IPS DF 19.7 (cell line): ENCODE measurements around the gene GRK5.
"Not testable (repeated sequence)": the region's sequence is repeated elsewhere in the genome, so short reads cannot be mapped to it uniquely, and the experiment has no call there.

Experiments used
- DNase-seq: peaks from one replicate; pipeline ENCODE4 v3.0.0-alpha.2; 2013; ENCODE audit warnings: low read depth, low spot score

Gene GRK5

DNA sequence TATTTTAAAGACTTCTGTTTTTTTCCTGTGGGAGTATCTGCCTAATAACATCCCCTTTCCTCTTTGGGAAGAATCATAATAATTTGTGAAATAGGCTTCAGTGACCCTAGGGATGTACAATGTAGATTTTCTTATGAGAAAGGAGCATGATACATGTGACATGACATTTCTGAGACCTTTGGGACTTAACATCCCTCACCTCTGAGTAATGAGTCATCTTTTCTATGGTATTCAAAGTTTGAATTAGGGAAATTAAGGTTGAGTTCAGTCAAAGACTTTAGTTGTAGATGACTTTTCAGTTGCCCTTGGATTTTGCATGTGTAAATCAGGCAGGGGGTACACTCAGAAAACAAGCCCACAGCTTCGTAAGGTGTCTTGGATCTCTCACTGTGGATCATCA is 14.3 kb downstream of the GRK5 start:
- no peak for DNase-seq

- DNase-seq, result no peak
Observed at GRCh38 chr10:119222537-119222936, 15.2 kb downstream of the GRK5 start.

DNA sequence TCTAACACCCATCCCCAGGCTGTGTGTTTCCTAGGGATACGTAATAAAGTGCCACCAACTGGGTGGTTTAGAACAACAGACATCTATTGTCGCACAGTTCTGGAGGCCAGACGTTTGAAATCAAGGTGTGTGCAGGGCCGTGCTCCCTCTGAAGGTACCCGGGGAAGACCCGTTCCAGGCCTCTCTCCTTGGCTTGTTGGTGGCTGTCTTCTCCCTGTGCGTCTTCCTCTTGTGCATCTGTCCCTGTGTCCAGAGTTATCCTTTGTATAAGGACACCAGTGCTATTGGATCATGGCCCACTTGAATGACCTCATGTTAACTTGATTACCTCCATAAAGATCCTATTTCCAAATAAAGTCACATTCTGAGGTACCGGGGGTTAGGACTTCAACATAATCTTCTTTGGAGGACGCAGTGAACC is 15.6 kb downstream of the GRK5 start:
- DNase-seq, result no peak

DNA sequence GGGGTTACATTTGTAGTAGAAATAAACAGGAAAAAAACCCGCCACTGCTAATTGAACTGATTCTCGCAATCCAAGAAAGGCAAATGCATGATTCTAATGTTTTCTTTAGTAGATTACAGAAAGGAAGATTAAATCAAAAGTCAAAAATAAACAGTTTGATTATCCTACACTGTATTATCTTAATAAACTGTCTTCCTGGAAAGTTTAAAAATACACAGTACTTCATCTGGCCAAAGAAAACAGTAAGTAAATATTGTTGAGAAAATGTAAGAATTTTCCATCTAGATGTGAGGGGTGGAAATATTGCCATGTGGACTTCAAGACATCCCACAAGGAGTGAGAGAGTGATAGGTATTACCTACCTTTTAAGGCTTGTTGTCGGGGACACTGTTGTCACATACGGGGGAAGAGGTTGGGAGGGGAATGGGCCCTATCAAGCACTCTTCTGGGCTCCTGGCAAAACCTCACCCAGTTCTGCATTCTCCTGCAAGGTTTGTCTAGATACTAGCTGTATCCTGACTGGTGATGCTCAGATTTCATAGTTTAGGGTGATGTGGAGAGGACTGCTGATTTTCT is 17.8 kb downstream of the GRK5 start:
- DNase-seq, result no peak

GRCh38 chr10:119227825-119228224 is 20.5 kb downstream of the GRK5 start:
- DNase-seq, result no peak

DNA sequence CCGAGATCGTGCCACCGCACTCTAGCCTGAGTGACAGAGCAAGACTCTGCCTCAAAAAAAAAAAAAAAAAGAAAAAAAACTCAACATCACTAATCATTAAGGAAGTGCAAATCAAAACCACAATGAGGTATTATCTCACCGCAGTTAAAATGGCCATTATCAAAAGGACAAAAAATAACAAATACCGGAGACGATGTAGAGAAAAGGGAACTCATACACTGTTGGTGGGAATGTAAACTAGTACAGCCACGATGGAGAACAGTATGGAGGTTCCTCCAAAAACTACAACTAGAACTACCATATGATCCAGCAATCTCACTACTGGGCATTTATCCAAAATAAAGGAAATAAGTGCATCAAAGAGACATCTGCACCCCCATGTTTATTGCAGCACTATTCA is 24.3 kb downstream of the GRK5 start:
- no peak for DNase-seq

GRCh38 chr10:119232439-119232838 is 25.1 kb downstream of the GRK5 start:
- DNase-seq, result not testable (repeated sequence)

GRCh38 chr10:119233123-119233820 is 25.9 kb downstream of the GRK5 start:
- no peak for DNase-seq

DNA sequence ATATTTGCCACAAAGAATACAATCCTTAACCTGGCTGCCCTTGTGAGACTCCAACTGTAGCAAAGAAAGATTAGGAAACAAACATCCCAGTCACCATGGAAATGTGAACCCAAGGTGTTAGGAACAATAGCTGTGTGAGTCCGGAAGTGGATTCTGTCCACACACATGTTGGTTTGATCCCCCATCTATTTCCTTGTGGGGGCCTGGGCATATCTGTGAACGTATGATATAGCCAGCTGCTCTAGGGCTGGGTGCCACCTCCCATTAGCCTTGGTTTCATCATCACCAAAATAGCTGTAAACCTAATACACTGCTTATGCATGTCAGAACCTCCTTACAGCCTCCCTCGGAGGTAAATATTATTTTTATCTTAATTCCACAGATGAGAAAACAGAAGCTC is 26.4 kb downstream of the GRK5 start:
- no peak for DNase-seq

DNA sequence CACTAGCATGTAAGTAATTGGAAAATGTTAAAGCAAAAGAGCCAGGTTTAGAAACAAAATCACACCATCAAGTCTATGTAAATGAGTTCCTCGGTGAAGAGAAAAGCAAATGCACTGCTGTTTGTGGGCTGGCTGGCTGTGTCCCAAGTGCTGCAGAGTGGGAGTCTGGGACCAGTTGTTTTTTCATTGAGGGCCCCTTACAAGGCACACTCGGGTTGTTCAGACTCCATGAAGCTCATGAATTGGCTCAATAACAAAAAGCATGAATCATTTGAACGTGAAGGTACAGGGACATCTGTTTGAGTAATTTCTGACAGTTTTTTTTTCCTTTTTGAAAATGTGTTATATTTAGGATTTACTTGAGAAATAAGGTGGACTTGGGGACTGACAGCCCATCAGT is 28.0 kb downstream of the GRK5 start:
- DNase-seq, result no peak

DNA sequence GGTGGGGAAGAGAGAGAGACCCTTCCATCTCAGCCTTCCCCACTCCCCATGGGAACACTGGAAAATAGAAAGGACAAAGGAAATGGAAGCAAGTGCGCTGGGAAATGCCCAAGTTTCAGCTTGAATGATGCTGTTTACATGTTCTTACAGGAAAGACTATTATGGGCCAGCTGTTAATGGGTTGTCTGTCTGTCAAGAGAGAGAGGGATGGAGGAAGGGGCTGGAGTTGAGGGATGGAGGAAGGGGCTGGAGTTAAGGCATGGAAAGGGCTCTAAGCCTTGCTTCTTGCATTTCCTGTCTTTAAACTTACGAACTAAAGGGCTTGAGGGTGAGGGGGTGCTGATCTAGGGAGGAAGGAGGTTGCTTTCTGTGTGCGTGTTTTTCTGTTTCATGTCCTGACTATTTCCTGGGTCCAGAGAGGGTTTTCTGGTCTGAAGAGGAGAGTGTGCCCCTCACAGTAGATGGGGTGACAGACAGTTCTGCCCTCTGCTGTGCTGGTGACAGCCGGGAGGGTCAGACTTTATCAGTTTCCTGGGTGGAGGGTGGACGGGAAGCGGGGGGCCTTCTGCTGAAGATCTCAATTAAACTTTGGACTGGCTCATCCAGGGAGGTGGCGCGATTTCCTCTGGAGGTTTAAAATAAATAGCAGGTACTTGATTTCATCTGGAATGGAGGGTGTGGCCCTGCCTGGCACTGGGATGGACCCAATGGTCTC is 30.5 kb downstream of the GRK5 start:
- no peak for DNase-seq

GRCh38 chr10:119238577-119238976 is 31.2 kb downstream of the GRK5 start:
- no peak for DNase-seq

GRCh38 chr10:119239015-119239414 is 31.6 kb downstream of the GRK5 start:
- DNase-seq, result not testable (repeated sequence)

GRCh38 chr10:119239630-119240029 is 32.3 kb downstream of the GRK5 start:
- DNase-seq, result not testable (repeated sequence)

DNA sequence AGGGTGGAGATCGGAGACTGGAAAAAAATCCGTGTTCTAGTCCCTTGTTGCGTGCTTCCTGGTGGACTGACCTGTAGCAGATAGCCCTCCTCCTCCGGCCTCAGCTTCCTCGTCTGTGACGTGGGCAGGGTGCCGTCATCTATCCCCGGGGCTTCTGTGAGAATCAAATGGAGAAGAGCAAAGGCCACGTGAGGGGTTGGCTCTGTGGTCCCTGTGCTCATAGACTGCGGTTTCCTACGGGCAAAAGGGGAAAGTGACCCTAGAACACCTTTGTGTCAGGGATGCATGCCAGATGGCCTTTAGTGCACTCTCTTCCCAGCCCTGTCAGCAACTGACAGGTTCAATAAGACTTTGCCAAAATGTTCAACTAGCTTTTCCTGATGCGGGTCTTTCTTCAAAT is 33.7 kb downstream of the GRK5 start:
- no peak for DNase-seq

DNA sequence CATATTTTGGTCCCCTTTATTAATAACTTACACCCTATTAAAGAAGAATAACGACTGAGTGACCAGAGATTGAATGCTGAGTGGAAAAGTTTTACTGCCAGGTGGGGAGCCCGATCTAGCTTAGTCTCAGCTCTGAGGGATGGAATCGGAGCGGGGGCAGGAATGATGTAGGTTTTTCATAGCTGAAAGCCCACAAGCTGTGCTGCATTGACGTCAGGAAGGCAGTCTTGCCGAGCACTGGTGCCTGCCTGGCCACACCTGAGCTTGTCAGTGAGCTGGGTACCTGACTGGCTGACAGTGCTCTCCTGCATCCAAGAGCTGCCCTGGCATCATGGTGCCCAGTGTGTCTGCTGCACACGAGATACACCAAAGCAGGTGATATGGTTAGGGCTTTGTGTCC is 34.8 kb downstream of the GRK5 start:
- DNase-seq, result no peak

GRCh38 chr10:119243488-119243887 is 36.1 kb downstream of the GRK5 start:
- no peak for DNase-seq

DNA sequence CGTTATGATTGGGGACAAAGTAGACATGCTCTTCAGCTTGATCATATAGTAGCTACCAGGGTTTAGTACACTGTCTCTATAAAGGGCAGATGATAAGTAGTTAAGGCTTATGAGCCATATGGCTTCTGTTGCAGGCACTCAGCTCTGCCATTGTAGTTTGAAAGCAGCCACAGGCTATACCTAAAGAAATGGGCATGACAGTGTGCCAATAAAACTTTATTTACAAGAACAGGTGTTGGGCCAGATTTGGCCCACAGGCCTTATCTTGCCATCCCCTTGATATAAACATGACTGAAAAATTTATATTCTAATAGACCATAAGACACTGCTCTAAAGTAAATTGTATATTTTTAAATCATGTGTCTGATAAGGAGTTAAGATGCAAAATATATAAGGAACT is 36.6 kb downstream of the GRK5 start:
- no peak for DNase-seq

DNA sequence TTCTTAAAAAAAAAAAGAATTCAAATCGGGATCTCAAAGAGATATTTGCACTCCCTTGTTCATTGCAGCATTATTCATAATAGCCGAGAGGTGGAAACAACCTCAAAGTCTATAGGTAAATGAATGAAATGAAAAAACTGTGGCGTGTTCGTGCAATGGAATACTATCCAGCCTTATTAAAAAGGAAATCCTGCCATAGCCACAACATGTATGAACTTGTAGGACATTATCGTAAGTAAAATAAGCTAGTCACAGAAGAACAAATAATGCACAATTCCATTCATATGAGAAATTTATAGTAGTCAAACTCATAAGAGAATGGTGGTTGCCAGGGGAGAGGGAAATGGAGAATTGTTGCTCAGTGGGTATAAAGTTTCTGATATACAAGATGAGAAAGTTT is 37.9 kb downstream of the GRK5 start:
- no peak for DNase-seq

- no peak for DNase-seq
Observed at GRCh38 chr10:119246862-119247549, 39.6 kb downstream of the GRK5 start.

- no peak for DNase-seq
Observed at GRCh38 chr10:119247550-119247894, 40.2 kb downstream of the GRK5 start.

- no peak for DNase-seq
Observed at GRCh38 chr10:119248184-119248583, 40.8 kb downstream of the GRK5 start.

- DNase-seq, result no peak
Observed at GRCh38 chr10:119248681-119249080, 41.3 kb downstream of the GRK5 start.
